ENCODE measurements around the gene G3BP2. TPM values are rescaled to one million over a fixed set of nuclear protein-coding genes. Genes with fewer than 3 reads are reported as not detected.

Gene G3BP2
- total RNA-seq, 1 experiment from 2014 or later = 102 TPM

- Histone ChIP-seq H3K4me3 (no peak overlapping the region), H3K9me3 (ENCODE audit: insufficient read depth, low read depth) (no peaks in the 10 kb centered on the region), H3K27me3 (ENCODE audit: insufficient read depth, low read depth) (no peaks in the 10 kb centered on the region), H3K79me2 (ENCODE audit: low read depth) (no peaks in the 10 kb centered on the region), H3K27ac (no peak overlapping the region), H3K4me1 (replicated peaks; ENCODE audit: insufficient read depth) (no peaks in the 10 kb centered on the region), H3K9me2 (ENCODE audit: insufficient read depth) (no peaks in the 10 kb centered on the region), H3K4me2 (no peak overlapping the region), H2AFZ (no peak overlapping the region), H4K20me1 (ENCODE audit: insufficient read depth) (no peaks in the 10 kb centered on the region), H3F3A (ENCODE audit: insufficient read depth, low read depth) (no peaks in the 10 kb centered on the region), H3K36me3 (ENCODE audit: low read depth) (no peaks in the 10 kb centered on the region)
- POLR2A ChIA-PET (ENCODE audit: unreplicated experiment) = no interaction called here
- CTCF ChIA-PET = no interaction called here
- intact Hi-C loops (cut with micrococcal nuclease; ENCODE audit: unreplicated experiment) = no loop called here
- TF ChIP-seq EZH2 (IDR thresholded peaks at IDR 0.05; ENCODE audit: low read depth) = no peak
- no peak for TF ChIP-seq CTCF (conservative IDR thresholded peaks at IDR 0.05)
- no peak for DNase-seq
- no TSS peak for BruUV-seq (replicated peaks)
Observed at GRCh38 chr4:75714011-75714410, 40.8 kb upstream of the G3BP2 start.

DNA sequence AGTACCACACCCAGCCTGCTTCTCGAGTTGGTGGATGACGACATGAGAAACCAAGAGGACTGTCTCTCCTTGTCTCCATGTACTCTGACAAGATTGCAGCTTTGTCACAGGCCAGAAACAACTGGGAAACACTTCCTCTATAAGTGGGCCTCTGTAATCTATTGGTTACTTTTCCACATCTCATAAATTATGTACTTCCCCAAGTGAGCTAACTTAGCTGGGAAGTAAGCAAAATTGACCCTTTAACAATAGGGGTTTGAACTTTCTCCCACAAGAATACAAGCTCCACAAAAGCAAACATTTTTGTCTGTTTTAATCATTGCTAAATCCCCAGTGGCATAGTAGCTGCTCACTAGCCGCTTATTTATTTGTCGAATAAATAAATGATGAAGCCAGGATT, 37.0 kb upstream of the G3BP2 start:
- H3K4me2 ChIP-seq = no peak overlapping the region
- POLR2A ChIA-PET (ENCODE audit: unreplicated experiment) = interaction anchor here (0.6 kb wide), 1 partner anchor 92 kb away, joined by 3 read pairs; no protein-coding TSS in a partner anchor
- H3K9me3 ChIP-seq (ENCODE audit: insufficient read depth, low read depth) = no peaks in the 10 kb centered on the region
- CTCF ChIA-PET = no interaction called here
- no peaks in the 10 kb centered on the region for H3K4me1 ChIP-seq (replicated peaks; ENCODE audit: insufficient read depth)
- no peaks in the 10 kb centered on the region for H3K27me3 ChIP-seq (ENCODE audit: insufficient read depth, low read depth)
- H2AFZ ChIP-seq = no peak overlapping the region
- no peaks in the 10 kb centered on the region for H3K79me2 ChIP-seq (ENCODE audit: low read depth)
- TF ChIP-seq EZH2 (IDR thresholded peaks at IDR 0.05; ENCODE audit: low read depth) = no peak
- TF ChIP-seq CTCF (conservative IDR thresholded peaks at IDR 0.05) = no peak
- H3K4me3 ChIP-seq = no peak overlapping the region
- BruUV-seq (replicated peaks) = no TSS peak
- intact Hi-C loops (cut with micrococcal nuclease; ENCODE audit: unreplicated experiment) = no loop called here
- H4K20me1 ChIP-seq (ENCODE audit: insufficient read depth) = no peaks in the 10 kb centered on the region
- H3K36me3 ChIP-seq (ENCODE audit: low read depth) = no peaks in the 10 kb centered on the region
- DNase-seq = no peak
- H3K27ac ChIP-seq = no peak overlapping the region
- H3K9me2 ChIP-seq (ENCODE audit: insufficient read depth) = no peaks in the 10 kb centered on the region
- no peaks in the 10 kb centered on the region for H3F3A ChIP-seq (ENCODE audit: insufficient read depth, low read depth)

- POLR2A ChIA-PET (ENCODE audit: unreplicated experiment) = no interaction called here
- Histone ChIP-seq H3K4me1 (replicated peaks; ENCODE audit: insufficient read depth) (no peaks in the 10 kb centered on the region), H3K4me2 (no peak overlapping the region), H3K79me2 (ENCODE audit: low read depth) (no peaks in the 10 kb centered on the region), H3K27ac (no peak overlapping the region), H3K27me3 (ENCODE audit: insufficient read depth, low read depth) (no peaks in the 10 kb centered on the region), H3K4me3 (no peak overlapping the region), H3K36me3 (ENCODE audit: low read depth) (no peaks in the 10 kb centered on the region), H4K20me1 (ENCODE audit: insufficient read depth) (no peaks in the 10 kb centered on the region), H3K9me3 (ENCODE audit: insufficient read depth, low read depth) (no peaks in the 10 kb centered on the region), H2AFZ (no peak overlapping the region), H3F3A (ENCODE audit: insufficient read depth, low read depth) (no peaks in the 10 kb centered on the region), H3K9me2 (ENCODE audit: insufficient read depth) (no peaks in the 10 kb centered on the region)
- TF ChIP-seq CTCF (conservative IDR thresholded peaks at IDR 0.05) (no peak), EZH2 (IDR thresholded peaks at IDR 0.05; ENCODE audit: low read depth) (no peak)
- no TSS peak for BruUV-seq (replicated peaks)
- intact Hi-C loops (cut with micrococcal nuclease; ENCODE audit: unreplicated experiment) = no loop called here
- CTCF ChIA-PET = no interaction called here
- no peak for DNase-seq
Observed at GRCh38 chr4:75708218-75708691, 35.0 kb upstream of the G3BP2 start.

Measured in PC-9 (cell line).